ENCODE data around the gene INF2. TPM values are rescaled to one million over a fixed set of nuclear protein-coding genes. Genes with fewer than 3 reads are reported as not detected.
"Not testable (repeated sequence)": the region's sequence is repeated elsewhere in the genome, so short reads cannot be mapped to it uniquely, and the experiment has no call there.

The INF2 gene
- total RNA-seq, 1 experiment from 2014 or later = 14.0 TPM

- in situ Hi-C loops (cut with HindIII; ENCODE audit: low pct_unique_long_range_greater_than_20kb, low sequenced_read_pairs) = no loop called here
Observed at GRCh38 chr14:104666981-104667380, 22.4 kb upstream of the INF2 start.

GRCh38 chr14:104669697-104670096, 19.7 kb upstream of the INF2 start:
- in situ Hi-C loops (cut with HindIII; ENCODE audit: low pct_unique_long_range_greater_than_20kb, low sequenced_read_pairs) = no loop called here
- no peak for DNase-seq (ENCODE audit: low read depth, low spot score)

More at GRCh38 chr14:104666981-104667380, 22.4 kb upstream of the INF2 start:
- no peak for DNase-seq (ENCODE audit: low read depth, low spot score)

- in situ Hi-C loops (cut with HindIII; ENCODE audit: low pct_unique_long_range_greater_than_20kb, low sequenced_read_pairs); DNase-seq (ENCODE audit: low read depth, low spot score): not testable (repeated sequence)
Observed at GRCh38 chr14:104671330-104671977, 18.0 kb upstream of the INF2 start.

GRCh38 chr14:104672119-104672518, 17.3 kb upstream of the INF2 start:
- DNase-seq (ENCODE audit: low read depth, low spot score); in situ Hi-C loops (cut with HindIII; ENCODE audit: low pct_unique_long_range_greater_than_20kb, low sequenced_read_pairs): not testable (repeated sequence)

GRCh38 chr14:104673481-104673880, 15.9 kb upstream of the INF2 start:
- in situ Hi-C loops (cut with HindIII; ENCODE audit: low pct_unique_long_range_greater_than_20kb, low sequenced_read_pairs) = no loop called here

GRCh38 chr14:104675447-104675846, 14.0 kb upstream of the INF2 start:
- no peak for DNase-seq (ENCODE audit: low read depth, low spot score)
- in situ Hi-C loops (cut with HindIII; ENCODE audit: low pct_unique_long_range_greater_than_20kb, low sequenced_read_pairs) = no loop called here

More at GRCh38 chr14:104673481-104673880, 15.9 kb upstream of the INF2 start:
- no peak for DNase-seq (ENCODE audit: low read depth, low spot score)

GRCh38 chr14:104676130-104676693, 13.2 kb upstream of the INF2 start:
- in situ Hi-C loops (cut with HindIII; ENCODE audit: low pct_unique_long_range_greater_than_20kb, low sequenced_read_pairs) = no loop called here
- DNase-seq (ENCODE audit: low read depth, low spot score) = no peak

- DNase-seq (ENCODE audit: low read depth, low spot score) = no peak
- in situ Hi-C loops (cut with HindIII; ENCODE audit: low pct_unique_long_range_greater_than_20kb, low sequenced_read_pairs) = no loop called here
Observed at GRCh38 chr14:104676694-104677511, 12.5 kb upstream of the INF2 start.

GRCh38 chr14:104677512-104678332, 11.7 kb upstream of the INF2 start:
- DNase-seq (ENCODE audit: low read depth, low spot score) = no peak
- in situ Hi-C loops (cut with HindIII; ENCODE audit: low pct_unique_long_range_greater_than_20kb, low sequenced_read_pairs) = no loop called here

GRCh38 chr14:104678346-104678745, 11.1 kb upstream of the INF2 start:
- in situ Hi-C loops (cut with HindIII; ENCODE audit: low pct_unique_long_range_greater_than_20kb, low sequenced_read_pairs) = no loop called here
- no peak for DNase-seq (ENCODE audit: low read depth, low spot score)

GRCh38 chr14:104678901-104679705, 10.3 kb upstream of the INF2 start:
- in situ Hi-C loops (cut with HindIII; ENCODE audit: low pct_unique_long_range_greater_than_20kb, low sequenced_read_pairs) = no loop called here
- no peak for DNase-seq (ENCODE audit: low read depth, low spot score)

GRCh38 chr14:104680056-104680805, 9.2 kb upstream of the INF2 start:
- in situ Hi-C loops (cut with HindIII; ENCODE audit: low pct_unique_long_range_greater_than_20kb, low sequenced_read_pairs) = no loop called here
- DNase-seq (ENCODE audit: low read depth, low spot score) = no peak

GRCh38 chr14:104680806-104681688, 8.4 kb upstream of the INF2 start:
- peak; percentile 46 for DNase-seq (ENCODE audit: low read depth, low spot score)
- in situ Hi-C loops (cut with HindIII; ENCODE audit: low pct_unique_long_range_greater_than_20kb, low sequenced_read_pairs) = no loop called here

GRCh38 chr14:104681689-104682074, 7.7 kb upstream of the INF2 start:
- DNase-seq (ENCODE audit: low read depth, low spot score) = peak; percentile 49
- in situ Hi-C loops (cut with HindIII; ENCODE audit: low pct_unique_long_range_greater_than_20kb, low sequenced_read_pairs) = no loop called here

GRCh38 chr14:104682107-104682593, 7.3 kb upstream of the INF2 start:
- in situ Hi-C loops (cut with HindIII; ENCODE audit: low pct_unique_long_range_greater_than_20kb, low sequenced_read_pairs) = no loop called here
- DNase-seq (ENCODE audit: low read depth, low spot score) = no peak

Measured in SK-MEL-5 (cell line).